ENCODE data around the gene SLIT1. TPM values are rescaled to one million over a fixed set of nuclear protein-coding genes. Genes with fewer than 3 reads are reported as not detected.

Gene SLIT1
- total RNA-seq, 2 donors from 2014 or later = 0.78 to 0.99 TPM

- Histone ChIP-seq H3K27me3 (no peaks in the 10 kb centered on the region), H3K4me3 (no peak overlapping the region), H3K27ac (no peak overlapping the region), H3K4me1 (no peaks in the 10 kb centered on the region), H3K9me3 (no peaks in the 10 kb centered on the region), H3K36me3 (replicated peaks in 1 of 2; ENCODE audit: insufficient read depth in 1 of 2, low read depth in 2 of 2) (no peaks in the 10 kb centered on the region)
- DNase-seq = no peak
- ATAC-seq = no peak
- WGBS, 2 donors = 76 to 100% methylated on average over 1 to 8 of the region's 10 CpGs
- intact Hi-C loops (cut with DNase I) = no loop called here
- no peak for TF ChIP-seq POLR2A (IDR thresholded peaks at IDR 0.05)
Measured at GRCh38 chr10:97004591-97004990, 181.2 kb downstream of the SLIT1 start.

- Histone ChIP-seq H3K36me3 (replicated peaks in 1 of 2; ENCODE audit: insufficient read depth in 1 of 2, low read depth in 2 of 2) (no peaks in the 10 kb centered on the region), H3K27me3 (no peaks in the 10 kb centered on the region), H3K27ac (no peak overlapping the region), H3K4me3 (no peak overlapping the region), H3K4me1 (no peaks in the 10 kb centered on the region), H3K9me3 (no peaks in the 10 kb centered on the region)
- no peak for DNase-seq
- TF ChIP-seq POLR2A (IDR thresholded peaks at IDR 0.05) (no peak), CTCF (IDR thresholded peaks at IDR 0.05) (no peak)
- intact Hi-C loops (cut with DNase I) = no loop called here
- no peak for ATAC-seq
- 80 to 91% methylated on average over 3 to 8 of the region's 8 CpGs for WGBS, 2 donors
Measured at GRCh38 chr10:97003804-97004201, 182.0 kb downstream of the SLIT1 start.

GRCh38 chr10:97003151-97003803 is 182.5 kb downstream of the SLIT1 start:
- no peak for ATAC-seq
- TF ChIP-seq POLR2A (IDR thresholded peaks at IDR 0.05) (no peak), CTCF (IDR thresholded peaks at IDR 0.05) (no peak)
- Histone ChIP-seq H3K27ac (no peak overlapping the region), H3K4me3 (no peak overlapping the region), H3K9me3 (no peaks in the 10 kb centered on the region), H3K36me3 (replicated peaks in 1 of 2; ENCODE audit: insufficient read depth in 1 of 2, low read depth in 2 of 2) (no peaks in the 10 kb centered on the region), H3K4me1 (no peaks in the 10 kb centered on the region), H3K27me3 (no peaks in the 10 kb centered on the region)
- intact Hi-C loops (cut with DNase I) = no loop called here
- DNase-seq = no peak
- WGBS, 2 donors = 76 to 92% methylated on average over 7 to 13 of the region's 13 CpGs

- H3K27ac ChIP-seq = no peak overlapping the region
- DNase-seq (no peak), ATAC-seq (no peak)
- H3K4me1 ChIP-seq = no peaks in the 10 kb centered on the region
- H3K36me3 ChIP-seq (replicated peaks in 1 of 2; ENCODE audit: insufficient read depth in 1 of 2, low read depth in 2 of 2) = no peaks in the 10 kb centered on the region
- H3K4me3 ChIP-seq = no peak overlapping the region
- TF ChIP-seq CTCF (IDR thresholded peaks at IDR 0.05) (no peak), POLR2A (IDR thresholded peaks at IDR 0.05) (no peak)
- no peaks in the 10 kb centered on the region for H3K27me3 ChIP-seq
- WGBS, 2 donors = 93 to 99% methylated on average over 7 to 16 of the region's 16 CpGs
- intact Hi-C loops (cut with DNase I) = no loop called here
- no peaks in the 10 kb centered on the region for H3K9me3 ChIP-seq
Measured at GRCh38 chr10:97002670-97003069, 183.1 kb downstream of the SLIT1 start.

- no peaks in the 10 kb centered on the region for H3K27me3 ChIP-seq
- H3K27ac ChIP-seq = no peak overlapping the region
- TF ChIP-seq CTCF (IDR thresholded peaks at IDR 0.05) (no peak), POLR2A (IDR thresholded peaks at IDR 0.05) (no peak)
- DNase-seq = no peak
- no peak overlapping the region for H3K4me3 ChIP-seq
- intact Hi-C loops (cut with DNase I) = no loop called here
- WGBS, 2 donors = 87 to 88% methylated on average over 11 to 16 of the region's 17 CpGs
- ATAC-seq = no peak
- no peaks in the 10 kb centered on the region for H3K9me3 ChIP-seq
- H3K36me3 ChIP-seq (replicated peaks in 1 of 2; ENCODE audit: insufficient read depth in 1 of 2, low read depth in 2 of 2) = no peaks in the 10 kb centered on the region
- H3K4me1 ChIP-seq = no peaks in the 10 kb centered on the region
Measured at GRCh38 chr10:97001183-97001991, 184.4 kb downstream of the SLIT1 start.

Data from body of pancreas (tissue), 4 donors.